Tibial artery (tissue), 4 donors: ENCODE results near the gene SLC6A6.

Experiments used
- DNase-seq, 2 donors: peaks; one replicate each; pipeline ENCODE4 v3.0.0-alpha.2; 2019
- H3K27ac ChIP-seq, 2 donors: fragments of 200-600 bp; sonication (generic) in 1 of 2; 1 replicate in 1 of 2; 2 replicates in 1 of 2; pipeline ENCODE4 v1.5.1; 2018 to 2019; ENCODE audit warnings: mild to moderate bottlenecking in 1 of 2
- H3K27me3 ChIP-seq, 2 donors: fragments of 200-600 bp; sonication (generic) in 1 of 2; one replicate each; pipeline versions ENCODE4 v1.5.1 to v1.6.0; 2016 to 2019
- H3K36me3 ChIP-seq, 3 donors: fragments of 200-600 bp; sonication (generic) in 2 of 3; one replicate each; pipeline ENCODE4 v1.5.1; 2016 to 2019; ENCODE audit warnings: mild to moderate bottlenecking in 2 of 3
- H3K4me1 ChIP-seq, 4 donors: fragments of 200-600 bp; sonication (generic) in 2 of 4; 1 replicate in 3 of 4; 2 replicates in 1 of 4; pipeline ENCODE4 v1.5.1; 2016 to 2019
- H3K4me3 ChIP-seq, 2 donors: fragments of 200-600 bp; sonication (generic) in 1 of 2; 1 replicate in 1 of 2; 2 replicates in 1 of 2; pipeline ENCODE4 v1.5.1; 2018 to 2019; ENCODE audit warnings: mild to moderate bottlenecking in 2 of 2
- H3K9me3 ChIP-seq, 3 donors: fragments of 200-600 bp; sonication (generic) in 1 of 3; one replicate each; pipeline ENCODE4 v1.5.1; 2016 to 2019
- CTCF ChIP-seq, 2 experiments: fragments of 200-600 bp in 1 of 2; fragments of 450-650 bp in 1 of 2; IDR thresholded peaks; one replicate each; pipeline ENCODE4 v1.5.1; 2017 to 2019; ENCODE audit warnings: antibody characterized with exemption in 2 of 2, mild to moderate bottlenecking in 1 of 2, moderate library complexity in 1 of 2
- intact Hi-C: fragments of 100-400 bp; cut with DNase I; formaldehyde crosslinking; loops from one replicate; pipeline ENCODE4 v1.15.0; 2023; ENCODE audit warnings: low total_unique reads

Gene SLC6A6

GRCh38 chr3:14462738-14463137 is 60.3 kb downstream of the SLC6A6 start:
- Histone ChIP-seq H3K4me3 (no peak overlapping the region), H3K9me3 (no peaks in the 10 kb centered on the region), H3K27ac (no peak overlapping the region), H3K36me3 (peaks cover 0 to 54% (median 17%) of the 10 kb centered on the region in 3 donors), H3K4me1 (peaks cover 0 to 22% (median 21%) of the 10 kb centered on the region in 4 donors), H3K27me3 (no peaks in the 10 kb centered on the region)
- DNase-seq = no peak
- intact Hi-C loops = no loop called here
- no peak for TF ChIP-seq CTCF (IDR thresholded peaks at IDR 0.05)

GRCh38 chr3:14463330-14464140 is 61.1 kb downstream of the SLC6A6 start:
- H3K36me3 ChIP-seq = peaks cover 0 to 56% (median 16%) of the 10 kb centered on the region in 3 donors
- TF ChIP-seq CTCF (IDR thresholded peaks at IDR 0.05) = no peak
- intact Hi-C loops = no loop called here

GRCh38 chr3:14464141-14464465 is 61.7 kb downstream of the SLC6A6 start:
- no peaks in the 10 kb centered on the region for H3K9me3 ChIP-seq
- DNase-seq = no peak
- H3K27me3 ChIP-seq = no peaks in the 10 kb centered on the region
- no peak overlapping the region for H3K27ac ChIP-seq
- intact Hi-C loops = no loop called here
- no peak for TF ChIP-seq CTCF (IDR thresholded peaks at IDR 0.05)
- peaks cover 0 to 59% (median 16%) of the 10 kb centered on the region in 3 donors for H3K36me3 ChIP-seq
- H3K4me3 ChIP-seq = no peak overlapping the region
- peaks cover 0 to 22% (median 21%) of the 10 kb centered on the region in 4 donors for H3K4me1 ChIP-seq

More at GRCh38 chr3:14463330-14464140, 61.1 kb downstream of the SLC6A6 start:
- Histone ChIP-seq H3K27me3 (no peaks in the 10 kb centered on the region), H3K9me3 (no peaks in the 10 kb centered on the region), H3K27ac (no peak overlapping the region), H3K4me3 (no peak overlapping the region), H3K4me1 (peaks cover 0 to 22% (median 21%) of the 10 kb centered on the region in 4 donors)
- DNase-seq = no peak

GRCh38 chr3:14464521-14464920 is 62.1 kb downstream of the SLC6A6 start:
- H3K27me3 ChIP-seq = no peaks in the 10 kb centered on the region
- DNase-seq = no peak

GRCh38 chr3:14465425-14465824 is 63.0 kb downstream of the SLC6A6 start:
- H3K27ac ChIP-seq = no peak overlapping the region
- peaks cover 0 to 20% (median 19%) of the 10 kb centered on the region in 4 donors for H3K4me1 ChIP-seq
- no peaks in the 10 kb centered on the region for H3K9me3 ChIP-seq
- H3K27me3 ChIP-seq = no peaks in the 10 kb centered on the region
- no peak overlapping the region for H3K4me3 ChIP-seq
- intact Hi-C loops = loop anchor here (5.0 kb wide), 2 partner anchors 263 to 568 kb away; no protein-coding TSS in a partner anchor
- peaks cover 0 to 61% (median 24%) of the 10 kb centered on the region in 3 donors for H3K36me3 ChIP-seq
- no peak for TF ChIP-seq CTCF (IDR thresholded peaks at IDR 0.05)
- no peak for DNase-seq

More at GRCh38 chr3:14464521-14464920, 62.1 kb downstream of the SLC6A6 start:
- Histone ChIP-seq H3K9me3 (no peaks in the 10 kb centered on the region), H3K36me3 (peaks cover 0 to 59% (median 16%) of the 10 kb centered on the region in 3 donors), H3K4me1 (peaks cover 0 to 22% (median 21%) of the 10 kb centered on the region in 4 donors), H3K27ac (no peak overlapping the region), H3K4me3 (no peak overlapping the region)
- intact Hi-C loops = no loop called here
- TF ChIP-seq CTCF (IDR thresholded peaks at IDR 0.05) = no peak
